Thyroid gland (tissue), 4 donors: Measurements from ENCODE around the gene CDK5R1.

ENCODE experiments used
- CTCF ChIP-seq, 6 experiments: fragments of 200-600 bp in 3 of 6; fragments of 450-650 bp in 3 of 6; sonication (generic) in 3 of 6; IDR thresholded peaks; one replicate each; pipeline ENCODE4 v1.5.1; 2016 to 2019; ENCODE audit warnings: antibody characterized with exemption in 6 of 6, mild to moderate bottlenecking in 2 of 6, inconsistent platforms in 1 of 6, moderate library complexity in 1 of 6
- POLR2A ChIP-seq, 2 donors: fragments of 450-650 bp; IDR thresholded peaks; one replicate each; pipeline ENCODE4 v1.6.1; 2017; ENCODE audit warnings: antibody characterized with exemption in 2 of 2, mild to moderate bottlenecking in 2 of 2, moderate library complexity in 1 of 2

- no peak for TF ChIP-seq POLR2A (IDR thresholded peaks at IDR 0.05)
- no peak for TF ChIP-seq CTCF (IDR thresholded peaks at IDR 0.05)
Observed at GRCh38 chr17:32523827-32524552, 37.2 kb downstream of the CDK5R1 start.
